ENCODE measurements around the gene ADGRF4.

DNA sequence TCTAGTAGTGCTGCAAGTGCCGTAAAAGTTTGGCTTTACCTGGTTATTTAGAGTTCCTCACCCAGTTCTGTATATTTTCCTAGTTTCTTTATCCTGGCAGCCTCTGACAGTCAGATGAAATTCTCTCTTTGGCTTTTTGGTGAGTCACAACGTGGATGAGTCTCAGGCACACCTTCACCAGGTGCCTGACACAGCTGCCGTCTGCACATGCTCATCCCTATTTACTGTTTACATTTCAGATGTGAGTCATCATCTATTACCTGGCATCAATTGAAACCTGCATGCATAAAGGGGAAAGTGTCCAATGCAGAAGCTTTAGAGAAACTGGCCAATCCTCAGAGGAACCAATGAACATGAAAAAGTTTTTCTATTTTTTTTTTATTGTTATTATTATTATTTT lies 33.3 kb upstream of the ADGRF4 start:
- TF ChIP-seq, protein P1, sequence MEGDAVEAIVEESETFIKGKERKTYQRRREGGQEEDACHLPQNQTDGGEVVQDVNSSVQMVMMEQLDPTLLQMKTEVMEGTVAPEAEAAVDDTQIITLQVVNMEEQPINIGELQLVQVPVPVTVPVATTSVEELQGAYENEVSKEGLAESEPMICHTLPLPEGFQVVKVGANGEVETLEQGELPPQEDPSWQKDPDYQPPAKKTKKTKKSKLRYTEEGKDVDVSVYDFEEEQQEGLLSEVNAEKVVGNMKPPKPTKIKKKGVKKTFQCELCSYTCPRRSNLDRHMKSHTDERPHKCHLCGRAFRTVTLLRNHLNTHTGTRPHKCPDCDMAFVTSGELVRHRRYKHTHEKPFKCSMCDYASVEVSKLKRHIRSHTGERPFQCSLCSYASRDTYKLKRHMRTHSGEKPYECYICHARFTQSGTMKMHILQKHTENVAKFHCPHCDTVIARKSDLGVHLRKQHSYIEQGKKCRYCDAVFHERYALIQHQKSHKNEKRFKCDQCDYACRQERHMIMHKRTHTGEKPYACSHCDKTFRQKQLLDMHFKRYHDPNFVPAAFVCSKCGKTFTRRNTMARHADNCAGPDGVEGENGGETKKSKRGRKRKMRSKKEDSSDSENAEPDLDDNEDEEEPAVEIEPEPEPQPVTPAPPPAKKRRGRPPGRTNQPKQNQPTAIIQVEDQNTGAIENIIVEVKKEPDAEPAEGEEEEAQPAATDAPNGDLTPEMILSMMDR (IDR thresholded peaks at IDR 0.05; ENCODE audit: low read length), result no peak
- TF ChIP-seq EZH2 (IDR thresholded peaks at IDR 0.05; ENCODE audit: borderline replicate concordance, low read length), result no peak

All from OCI-LY1 (cell line).